Endometrial microvascular endothelial cells (primary cell): Measurements from ENCODE around the gene CCDC51. TPM values are rescaled to one million over a fixed set of nuclear protein-coding genes. Genes with fewer than 3 reads are reported as not detected.
"Not testable (repeated sequence)": the region's sequence is repeated elsewhere in the genome, so short reads cannot be mapped to it uniquely, and the experiment has no call there.

Experiments
- in situ Hi-C: cut with HindIII; loops from 2 replicates; pipeline ENCODE4 v1.10.0; 2017; ENCODE audit warnings: low sequenced_read_pairs, low pct_unique_long_range_greater_than_20kb; ENCODE audit errors: inconsistent ontology term
- total RNA-seq: library from RNA; depleted of rRNA; stranded (reverse); fragments of >200 nt; gene quantifications from one replicate; pipeline ENCODE4 v1.2.3, GENCODE V29; 2015; ENCODE audit errors: inconsistent ontology term

The CCDC51 gene
- total RNA-seq, 1 donor from 2014 or later = 20.8 TPM

- in situ Hi-C loops = no loop called here
These were observed 27.2 kb upstream of the CCDC51 start for GRCh38 chr3:48467110-48467454.

- in situ Hi-C loops = no loop called here
These were observed 26.6 kb upstream of the CCDC51 start for GRCh38 chr3:48466386-48467109.

DNA sequence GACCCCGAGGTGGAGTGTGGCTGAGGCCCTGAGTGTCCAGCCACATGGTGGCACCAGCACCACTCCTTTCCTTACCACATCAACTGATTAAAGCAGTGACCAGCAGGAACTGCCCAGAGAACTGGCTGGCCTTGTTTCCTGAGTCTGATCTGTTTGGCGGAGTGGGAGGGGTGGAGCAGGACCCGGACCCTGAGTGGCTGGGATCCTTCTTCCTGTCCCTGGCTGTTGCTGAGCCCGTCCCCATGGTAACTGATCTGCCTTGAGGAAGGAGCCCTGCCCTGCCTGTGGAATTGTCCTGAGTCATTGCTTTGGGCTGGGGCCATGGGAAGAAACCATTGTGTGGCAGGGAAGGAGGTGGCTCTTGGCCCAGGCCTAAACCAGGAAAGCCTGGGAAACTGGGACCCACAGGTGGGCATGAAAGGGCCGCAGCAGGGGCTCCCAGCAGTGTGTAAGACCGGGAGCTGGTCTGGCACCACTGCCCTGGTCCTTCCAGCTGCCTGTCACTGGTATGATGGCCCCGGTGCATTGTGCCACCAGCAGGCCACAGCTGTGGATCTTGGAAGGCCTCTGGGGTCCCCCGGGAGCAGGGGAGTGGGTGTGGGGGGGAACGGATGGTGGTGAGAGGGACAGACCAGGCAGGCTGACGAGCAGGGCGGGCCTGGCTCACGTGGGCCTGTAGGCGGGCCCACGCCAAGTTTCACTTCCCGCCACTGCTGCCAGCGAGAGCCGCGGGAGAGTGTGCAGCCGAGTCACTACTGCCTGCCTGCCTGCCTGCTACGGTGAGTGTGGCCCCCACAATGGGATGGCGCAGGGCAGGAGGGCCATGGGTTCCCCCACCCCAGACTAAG, 25.8 kb upstream of the CCDC51 start:
- in situ Hi-C loops = no loop called here

GRCh38 chr3:48465237-48465530, 25.3 kb upstream of the CCDC51 start:
- in situ Hi-C loops = no loop called here

DNA sequence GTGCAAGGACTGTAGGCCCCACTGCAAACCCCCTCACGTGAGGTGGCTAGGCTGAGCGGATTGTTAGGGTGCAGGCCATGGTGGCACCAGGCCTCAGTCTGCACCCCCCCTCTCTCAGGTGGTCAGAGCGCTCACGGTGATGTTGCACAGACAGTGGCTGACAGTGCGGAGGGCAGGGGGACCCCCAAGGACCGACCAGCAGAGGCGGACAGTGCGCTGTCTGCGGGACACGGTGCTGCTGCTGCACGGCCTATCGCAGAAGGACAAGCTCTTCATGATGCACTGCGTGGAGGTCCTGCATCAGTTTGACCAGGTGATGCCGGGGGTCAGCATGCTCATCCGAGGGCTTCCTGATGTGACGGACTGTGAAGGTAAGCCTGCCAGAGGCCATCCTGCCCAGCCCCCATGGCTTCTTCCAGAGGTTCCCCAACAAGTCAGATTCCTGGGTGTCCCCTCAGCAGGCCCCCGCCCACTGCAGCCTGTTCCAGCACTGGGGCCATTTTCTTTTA, 24.8 kb upstream of the CCDC51 start:
- in situ Hi-C loops = no loop called here

GRCh38 chr3:48463703-48464102, 23.8 kb upstream of the CCDC51 start:
- in situ Hi-C loops = no loop called here

DNA sequence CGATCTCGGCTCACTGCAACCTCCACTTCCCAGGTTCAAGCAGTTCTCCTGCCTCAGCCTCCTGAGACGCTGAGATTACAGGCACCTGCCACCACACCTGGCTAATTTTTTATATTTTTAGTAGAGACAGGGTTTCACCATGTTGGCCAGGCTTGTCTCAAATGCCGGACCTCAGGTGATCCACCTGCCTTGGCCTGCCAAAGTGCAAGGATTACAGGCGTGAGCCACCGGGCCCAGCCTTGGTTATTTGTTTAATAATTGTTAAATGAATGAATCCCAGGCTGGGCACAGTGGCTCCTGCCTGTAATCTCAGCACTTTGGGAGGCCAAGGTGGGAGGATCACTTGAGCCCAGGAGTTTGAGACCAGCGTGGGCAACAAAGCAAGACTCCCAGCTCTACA, 21.8 kb upstream of the CCDC51 start:
- in situ Hi-C loops = not testable (repeated sequence)

DNA sequence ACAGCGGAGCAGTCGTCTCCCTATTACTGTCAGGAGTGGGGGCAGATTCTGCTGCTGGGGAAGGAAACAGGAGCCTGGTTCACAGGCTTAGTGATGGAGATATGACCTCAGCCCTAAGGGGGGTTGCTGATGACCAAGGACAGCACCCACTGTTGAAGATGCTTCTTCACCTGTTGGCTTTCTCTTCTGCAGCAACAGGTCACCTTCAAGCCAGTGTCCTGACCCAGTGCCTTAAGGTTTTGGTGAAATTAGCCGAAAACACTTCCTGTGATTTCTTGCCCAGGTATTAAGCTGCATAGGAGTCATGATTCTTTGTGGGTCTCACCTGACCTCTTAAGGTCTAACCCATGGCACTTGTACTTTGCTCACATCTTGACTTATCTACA, 20.6 kb upstream of the CCDC51 start:
- in situ Hi-C loops = no loop called here

GRCh38 chr3:48459773-48460516, 20.0 kb upstream of the CCDC51 start:
- in situ Hi-C loops = no loop called here

DNA sequence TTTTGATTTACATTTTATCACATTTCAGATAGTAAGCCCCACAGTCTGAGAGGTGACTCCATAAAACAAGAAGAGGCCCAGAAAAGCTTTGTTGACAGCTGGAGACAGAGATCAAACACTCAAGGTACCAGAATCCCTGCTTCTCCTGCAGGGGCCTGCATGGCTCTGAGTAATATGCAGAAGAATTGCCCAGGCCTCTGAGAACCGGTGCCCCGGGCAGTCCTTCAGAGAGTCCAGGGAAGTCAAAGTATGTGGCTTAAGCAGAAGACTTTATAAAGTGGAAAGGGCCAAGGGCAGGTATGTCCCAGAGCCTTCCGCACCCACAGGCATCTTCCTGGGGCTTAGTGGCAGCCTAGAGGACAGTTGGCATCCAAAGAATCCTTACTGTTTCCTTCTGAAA, 19.4 kb upstream of the CCDC51 start:
- in situ Hi-C loops = no loop called here

GRCh38 chr3:48456456-48456855, 16.5 kb upstream of the CCDC51 start:
- in situ Hi-C loops = no loop called here

GRCh38 chr3:48451270-48451669, 11.4 kb upstream of the CCDC51 start:
- in situ Hi-C loops = no loop called here

- in situ Hi-C loops = no loop called here
These were observed 6.7 kb upstream of the CCDC51 start, which contains the start of gene ATRIP for GRCh38 chr3:48446425-48447193. ATRIP (plus strand) TSS chr3:48446737; CDS start chr3:48446846, 109 bp downstream.

DNA sequence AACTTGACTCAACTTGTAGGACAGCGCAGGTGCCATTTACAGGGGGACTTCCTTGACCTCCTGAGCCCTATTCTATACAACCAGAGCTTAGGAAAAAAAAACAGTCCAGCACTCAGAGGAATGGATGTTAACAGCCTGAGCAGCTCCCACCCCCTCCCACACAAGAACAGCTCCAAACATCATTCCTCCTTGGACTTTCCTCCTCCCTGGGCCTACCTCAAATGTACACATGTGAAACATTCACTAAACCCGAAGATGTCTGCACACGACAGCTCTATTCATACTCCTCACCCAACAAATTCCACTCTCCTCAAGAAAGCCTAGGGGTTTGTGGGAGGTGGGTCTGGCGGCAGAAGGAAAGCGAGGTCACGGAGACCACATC, 6.1 kb upstream of the CCDC51 start:
- in situ Hi-C loops = no loop called here

DNA sequence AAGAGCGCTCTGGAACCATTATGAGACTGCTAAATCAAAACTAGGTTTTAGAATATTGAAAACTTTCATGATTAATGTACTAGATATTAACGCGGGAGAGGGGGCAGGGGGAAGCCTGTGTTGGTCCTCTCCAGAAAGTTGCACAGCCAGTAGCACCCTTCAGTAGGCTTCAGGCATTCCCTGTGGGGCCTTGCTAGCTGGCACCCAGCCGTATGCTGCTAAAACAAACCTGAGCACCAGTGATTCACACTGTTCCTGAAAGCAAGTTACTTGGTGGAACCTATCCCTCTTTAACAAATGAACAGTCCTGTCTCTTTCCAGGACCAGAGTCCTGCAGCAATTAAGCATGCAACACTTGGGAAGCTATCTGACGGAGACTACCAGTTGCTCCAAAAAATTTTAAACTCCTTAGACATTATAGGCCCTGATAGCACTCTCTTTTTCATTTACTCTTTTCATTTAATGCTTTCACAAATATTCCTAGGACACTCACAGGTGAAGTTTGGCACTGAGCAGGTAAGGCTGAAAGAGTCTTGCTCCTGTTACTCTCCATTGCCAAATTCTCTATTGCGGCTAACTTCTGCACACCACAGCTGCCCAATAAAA, 5.5 kb upstream of the CCDC51 start:
- in situ Hi-C loops = no loop called here

DNA sequence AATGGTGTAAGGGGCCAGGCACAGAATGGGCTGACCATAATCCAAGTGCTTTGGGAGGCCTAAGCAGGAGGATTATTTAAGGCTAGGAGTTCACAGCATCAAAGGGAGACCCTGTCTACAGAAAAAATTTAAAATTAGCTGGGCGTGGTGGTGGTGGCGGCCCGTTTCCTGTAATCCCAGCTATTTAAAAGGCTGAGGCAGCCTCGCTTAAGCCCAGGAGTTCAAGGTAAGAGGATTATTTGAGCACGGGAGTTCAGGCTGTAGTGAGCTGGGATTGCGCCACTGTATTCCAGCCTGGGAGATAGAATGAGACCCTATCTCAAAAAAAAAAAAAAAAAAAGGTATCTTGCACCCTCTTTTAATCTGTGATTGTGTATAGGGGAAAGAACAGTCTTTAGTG, 2.0 kb upstream of the CCDC51 start:
- in situ Hi-C loops = no loop called here

- in situ Hi-C loops = no loop called here
These were observed 655 bp upstream of the CCDC51 start for GRCh38 chr3:48440590-48440958.

- in situ Hi-C loops = no loop called here
These were observed 2.1 kb downstream of the CCDC51 start for GRCh38 chr3:48437812-48438211.

DNA sequence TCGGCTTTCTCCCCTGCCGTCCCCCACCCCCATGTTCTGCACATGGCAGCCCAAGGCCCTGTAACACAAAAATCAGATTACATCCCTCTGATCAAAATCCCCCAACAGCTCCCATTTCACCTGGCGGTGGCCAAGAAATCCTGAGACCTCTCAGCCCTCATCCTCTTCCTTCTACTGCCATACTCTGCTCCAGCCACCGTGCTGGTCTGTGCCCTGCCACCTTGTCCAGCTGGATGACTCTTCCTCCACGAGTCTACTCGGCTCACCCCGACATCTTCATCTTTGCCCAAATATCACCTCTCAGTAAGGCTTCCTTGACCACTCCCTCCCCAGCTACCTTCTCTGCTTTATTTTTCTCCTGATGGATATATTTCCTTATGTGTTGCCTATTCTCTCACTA, 3.1 kb downstream of the CCDC51 start:
- in situ Hi-C loops = no loop called here
